ENCODE measurements around the gene PBX2. TPM values are rescaled to one million over a fixed set of nuclear protein-coding genes. Genes with fewer than 3 reads are reported as not detected.

Gene PBX2
- total and polyA plus RNA-seq, 2 experiments from 2014 or later, result 7.2 to 111 TPM

DNA sequence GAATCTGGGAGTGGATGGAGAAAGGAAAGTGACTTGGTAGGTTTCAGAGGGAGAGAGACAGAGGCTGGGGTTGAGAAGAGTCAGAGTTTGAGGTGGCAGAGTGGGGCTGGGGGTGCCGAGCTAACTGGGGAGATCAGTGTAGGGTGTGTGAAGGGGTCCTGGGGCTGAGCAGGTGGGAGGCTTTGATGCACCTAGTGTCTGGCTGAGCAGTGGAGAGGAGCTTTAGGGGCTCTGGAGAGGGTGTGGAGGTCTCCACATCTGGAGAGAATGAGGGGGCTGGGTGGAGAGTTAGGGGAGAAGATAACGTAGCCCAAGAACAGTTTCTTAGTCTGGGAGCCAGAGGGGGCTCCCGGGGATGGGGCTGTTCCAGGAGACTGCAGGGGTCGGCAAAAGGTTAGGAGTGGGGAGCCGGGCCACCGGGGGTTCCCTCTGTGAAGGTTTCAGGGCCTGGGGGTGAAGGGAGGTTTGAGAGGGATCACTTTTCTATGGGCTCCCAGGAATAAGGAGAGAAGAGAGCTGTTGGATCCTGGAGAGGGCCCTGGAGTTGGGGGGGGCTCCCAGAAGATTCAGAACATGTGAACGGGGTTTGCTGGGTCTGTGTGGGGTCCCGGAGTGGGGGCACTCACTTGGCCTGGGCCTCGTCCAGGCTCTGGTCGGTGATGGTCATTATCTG lies 797 bp downstream of the PBX2 start (continued):
- TF ChIP-seq, protein P1, sequence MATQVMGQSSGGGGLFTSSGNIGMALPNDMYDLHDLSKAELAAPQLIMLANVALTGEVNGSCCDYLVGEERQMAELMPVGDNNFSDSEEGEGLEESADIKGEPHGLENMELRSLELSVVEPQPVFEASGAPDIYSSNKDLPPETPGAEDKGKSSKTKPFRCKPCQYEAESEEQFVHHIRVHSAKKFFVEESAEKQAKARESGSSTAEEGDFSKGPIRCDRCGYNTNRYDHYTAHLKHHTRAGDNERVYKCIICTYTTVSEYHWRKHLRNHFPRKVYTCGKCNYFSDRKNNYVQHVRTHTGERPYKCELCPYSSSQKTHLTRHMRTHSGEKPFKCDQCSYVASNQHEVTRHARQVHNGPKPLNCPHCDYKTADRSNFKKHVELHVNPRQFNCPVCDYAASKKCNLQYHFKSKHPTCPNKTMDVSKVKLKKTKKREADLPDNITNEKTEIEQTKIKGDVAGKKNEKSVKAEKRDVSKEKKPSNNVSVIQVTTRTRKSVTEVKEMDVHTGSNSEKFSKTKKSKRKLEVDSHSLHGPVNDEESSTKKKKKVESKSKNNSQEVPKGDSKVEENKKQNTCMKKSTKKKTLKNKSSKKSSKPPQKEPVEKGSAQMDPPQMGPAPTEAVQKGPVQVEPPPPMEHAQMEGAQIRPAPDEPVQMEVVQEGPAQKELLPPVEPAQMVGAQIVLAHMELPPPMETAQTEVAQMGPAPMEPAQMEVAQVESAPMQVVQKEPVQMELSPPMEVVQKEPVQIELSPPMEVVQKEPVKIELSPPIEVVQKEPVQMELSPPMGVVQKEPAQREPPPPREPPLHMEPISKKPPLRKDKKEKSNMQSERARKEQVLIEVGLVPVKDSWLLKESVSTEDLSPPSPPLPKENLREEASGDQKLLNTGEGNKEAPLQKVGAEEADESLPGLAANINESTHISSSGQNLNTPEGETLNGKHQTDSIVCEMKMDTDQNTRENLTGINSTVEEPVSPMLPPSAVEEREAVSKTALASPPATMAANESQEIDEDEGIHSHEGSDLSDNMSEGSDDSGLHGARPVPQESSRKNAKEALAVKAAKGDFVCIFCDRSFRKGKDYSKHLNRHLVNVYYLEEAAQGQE (IDR thresholded peaks at IDR 0.05; ENCODE audit: unreplicated experiment), result no peak
- TF ChIP-seq STAT1 (IDR thresholded peaks at IDR 0.05; ENCODE audit: unreplicated experiment), result no peak

DNA sequence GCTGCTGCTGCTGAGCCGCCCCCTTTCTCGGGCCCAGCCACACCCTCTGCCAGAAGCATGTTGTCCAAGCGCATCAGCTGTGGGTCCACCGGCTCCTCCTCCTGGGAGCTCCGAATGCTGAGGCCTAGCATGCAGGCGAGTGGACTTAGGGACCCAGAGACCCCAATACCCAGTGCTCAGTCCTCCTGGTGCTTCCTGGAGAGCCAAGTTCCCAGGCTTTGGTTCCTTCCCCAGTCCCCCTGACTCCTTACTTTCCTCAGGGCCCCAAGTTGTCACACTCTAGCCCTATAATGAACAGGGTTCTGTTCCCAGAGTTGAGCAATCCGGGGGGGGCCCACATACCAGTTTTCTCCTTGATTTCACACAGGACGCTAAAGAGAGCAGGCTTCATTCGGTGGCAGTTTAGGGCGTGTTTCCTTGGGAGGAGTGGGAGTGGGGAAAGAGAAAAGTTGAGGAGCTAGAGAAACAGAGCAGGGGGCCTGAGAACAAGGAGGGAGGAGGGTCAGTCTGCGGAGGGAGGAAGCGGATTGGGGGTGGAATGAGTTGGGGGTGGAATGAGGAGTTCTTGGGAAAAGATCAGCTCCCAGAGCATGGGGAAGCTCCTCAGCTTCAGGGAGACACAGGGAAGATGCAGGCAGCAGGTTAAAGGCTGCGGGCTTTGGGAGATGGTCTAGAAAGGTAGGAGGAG lies 1.5 kb downstream of the PBX2 start:
- peaks cover 51% of the 10 kb centered on the region for H3K4me1 Mint-ChIP-seq
- 0 out of 2 replicates have a peak overlapping the region, but pooled peaks have one; percentile 45 for H3K27ac ChIP-seq (ENCODE audit: low read depth)
- peak overlapping the region; percentile 66 for H3K4me3 ChIP-seq
- no peaks in the 10 kb centered on the region; the same call in 2 of the 3 replicates for H3K9me3 Mint-ChIP-seq
- H3K4me1 ChIP-seq (ENCODE audit: insufficient read depth), result peaks cover 40% of the 10 kb centered on the region
- H3K9me2 ChIP-seq (ENCODE audit: insufficient read depth), result no peaks in the 10 kb centered on the region
- ATAC-seq, result peak; percentile 4; the same call in 2 of the 3 replicates
- H3K27me3 Mint-ChIP-seq (ENCODE audit: insufficient read depth, low read depth, poor library complexity), result peaks cover 26% of the 10 kb centered on the region
- no peak for DNase-seq (ENCODE audit: low spot score)
- H3K36me3 Mint-ChIP-seq (ENCODE audit: low read depth), result peaks cover 41% of the 10 kb centered on the region
- H2AFZ ChIP-seq, result no peak overlapping the region
- peaks cover 3% of the 10 kb centered on the region; the same call in 1 of the 2 replicates for H3K36me3 ChIP-seq (ENCODE audit: insufficient read depth)
- no peaks in the 10 kb centered on the region for H3K27me3 ChIP-seq (ENCODE audit: insufficient read depth)
- peaks cover 17% of the 10 kb centered on the region for H3F3A ChIP-seq (replicated peaks; ENCODE audit: low read depth)
- TF ChIP-seq, protein P2, sequence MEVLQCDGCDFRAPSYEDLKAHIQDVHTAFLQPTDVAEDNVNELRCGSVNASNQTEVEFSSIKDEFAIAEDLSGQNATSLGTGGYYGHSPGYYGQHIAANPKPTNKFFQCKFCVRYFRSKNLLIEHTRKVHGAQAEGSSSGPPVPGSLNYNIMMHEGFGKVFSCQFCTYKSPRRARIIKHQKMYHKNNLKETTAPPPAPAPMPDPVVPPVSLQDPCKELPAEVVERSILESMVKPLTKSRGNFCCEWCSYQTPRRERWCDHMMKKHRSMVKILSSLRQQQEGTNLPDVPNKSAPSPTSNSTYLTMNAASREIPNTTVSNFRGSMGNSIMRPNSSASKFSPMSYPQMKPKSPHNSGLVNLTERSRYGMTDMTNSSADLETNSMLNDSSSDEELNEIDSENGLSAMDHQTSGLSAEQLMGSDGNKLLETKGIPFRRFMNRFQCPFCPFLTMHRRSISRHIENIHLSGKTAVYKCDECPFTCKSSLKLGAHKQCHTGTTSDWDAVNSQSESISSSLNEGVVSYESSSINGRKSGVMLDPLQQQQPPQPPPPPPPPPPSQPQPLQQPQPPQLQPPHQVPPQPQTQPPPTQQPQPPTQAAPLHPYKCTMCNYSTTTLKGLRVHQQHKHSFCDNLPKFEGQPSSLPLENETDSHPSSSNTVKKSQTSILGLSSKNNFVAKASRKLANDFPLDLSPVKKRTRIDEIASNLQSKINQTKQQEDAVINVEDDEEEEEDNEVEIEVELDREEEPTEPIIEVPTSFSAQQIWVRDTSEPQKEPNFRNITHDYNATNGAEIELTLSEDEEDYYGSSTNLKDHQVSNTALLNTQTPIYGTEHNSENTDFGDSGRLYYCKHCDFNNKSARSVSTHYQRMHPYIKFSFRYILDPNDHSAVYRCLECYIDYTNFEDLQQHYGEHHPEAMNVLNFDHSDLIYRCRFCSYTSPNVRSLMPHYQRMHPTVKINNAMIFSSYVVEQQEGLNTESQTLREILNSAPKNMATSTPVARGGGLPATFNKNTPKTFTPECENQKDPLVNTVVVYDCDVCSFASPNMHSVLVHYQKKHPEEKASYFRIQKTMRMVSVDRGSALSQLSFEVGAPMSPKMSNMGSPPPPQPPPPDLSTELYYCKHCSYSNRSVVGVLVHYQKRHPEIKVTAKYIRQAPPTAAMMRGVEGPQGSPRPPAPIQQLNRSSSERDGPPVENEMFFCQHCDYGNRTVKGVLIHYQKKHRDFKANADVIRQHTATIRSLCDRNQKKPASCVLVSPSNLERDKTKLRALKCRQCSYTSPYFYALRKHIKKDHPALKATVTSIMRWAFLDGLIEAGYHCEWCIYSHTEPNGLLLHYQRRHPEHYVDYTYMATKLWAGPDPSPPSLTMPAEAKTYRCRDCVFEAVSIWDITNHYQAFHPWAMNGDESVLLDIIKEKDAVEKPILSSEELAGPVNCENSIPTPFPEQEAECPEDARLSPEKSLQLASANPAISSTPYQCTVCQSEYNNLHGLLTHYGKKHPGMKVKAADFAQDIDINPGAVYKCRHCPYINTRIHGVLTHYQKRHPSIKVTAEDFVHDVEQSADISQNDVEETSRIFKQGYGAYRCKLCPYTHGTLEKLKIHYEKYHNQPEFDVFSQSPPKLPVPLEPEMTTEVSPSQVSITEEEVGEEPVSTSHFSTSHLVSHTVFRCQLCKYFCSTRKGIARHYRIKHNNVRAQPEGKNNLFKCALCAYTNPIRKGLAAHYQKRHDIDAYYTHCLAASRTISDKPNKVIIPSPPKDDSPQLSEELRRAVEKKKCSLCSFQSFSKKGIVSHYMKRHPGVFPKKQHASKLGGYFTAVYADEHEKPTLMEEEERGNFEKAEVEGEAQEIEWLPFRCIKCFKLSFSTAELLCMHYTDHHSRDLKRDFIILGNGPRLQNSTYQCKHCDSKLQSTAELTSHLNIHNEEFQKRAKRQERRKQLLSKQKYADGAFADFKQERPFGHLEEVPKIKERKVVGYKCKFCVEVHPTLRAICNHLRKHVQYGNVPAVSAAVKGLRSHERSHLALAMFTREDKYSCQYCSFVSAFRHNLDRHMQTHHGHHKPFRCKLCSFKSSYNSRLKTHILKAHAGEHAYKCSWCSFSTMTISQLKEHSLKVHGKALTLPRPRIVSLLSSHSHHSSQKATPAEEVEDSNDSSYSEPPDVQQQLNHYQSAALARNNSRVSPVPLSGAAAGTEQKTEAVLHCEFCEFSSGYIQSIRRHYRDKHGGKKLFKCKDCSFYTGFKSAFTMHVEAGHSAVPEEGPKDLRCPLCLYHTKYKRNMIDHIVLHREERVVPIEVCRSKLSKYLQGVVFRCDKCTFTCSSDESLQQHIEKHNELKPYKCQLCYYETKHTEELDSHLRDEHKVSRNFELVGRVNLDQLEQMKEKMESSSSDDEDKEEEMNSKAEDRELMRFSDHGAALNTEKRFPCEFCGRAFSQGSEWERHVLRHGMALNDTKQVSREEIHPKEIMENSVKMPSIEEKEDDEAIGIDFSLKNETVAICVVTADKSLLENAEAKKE (CRISPR knock-in tag; IDR thresholded peaks at IDR 0.05), result no peak
- no peak for TF ChIP-seq ZNF114 (CRISPR knock-in tag; IDR thresholded peaks at IDR 0.05)
- no peak for TF ChIP-seq JUNB (IDR thresholded peaks at IDR 0.05; ENCODE audit: unreplicated experiment)
- no peak for TF ChIP-seq ETS1 (IDR thresholded peaks at IDR 0.05)
- TF ChIP-seq STAT1 (IDR thresholded peaks at IDR 0.05; ENCODE audit: unreplicated experiment), result no peak
- no peak for TF ChIP-seq EZH2phosphoT487 (IDR thresholded peaks at IDR 0.05; ENCODE audit: unreplicated experiment)
- TF ChIP-seq EZH2 (IDR thresholded peaks at IDR 0.05; ENCODE audit: low read depth, unreplicated experiment), result no peak
- peak overlapping the region; percentile 95 for H3K27ac Mint-ChIP-seq
- peak overlapping the region; percentile 89 for H3K4me2 ChIP-seq
- no peaks in the 10 kb centered on the region for H4K20me1 ChIP-seq (replicated peaks; ENCODE audit: insufficient read depth)
- H3K79me2 ChIP-seq (replicated peaks; ENCODE audit: insufficient read depth), result peaks cover 12% of the 10 kb centered on the region
- H3K4me3 Mint-ChIP-seq, result peak overlapping the region; percentile 89
